Hepatocyte (in vitro differentiated cells): ENCODE results near the gene CAB39.

Experiments used
- CTCF ChIP-seq: fragments of 200-600 bp; sonication (generic); IDR thresholded peaks from 2 replicates; pipeline ENCODE4 v1.5.1; 2016; ENCODE audit warnings: antibody characterized with exemption, mild to moderate bottlenecking; ENCODE audit not compliant: poor library complexity
- EZH2 ChIP-seq: fragments of 200-600 bp; sonication (generic); IDR thresholded peaks from 2 replicates; pipeline ENCODE4 v1.6.1; 2016; ENCODE audit warnings: antibody characterized with exemption, mild to moderate bottlenecking, borderline replicate concordance
- EZH2phosphoT487 ChIP-seq: fragments of 200-600 bp; sonication (generic); IDR thresholded peaks from one replicate; pipeline ENCODE4 v1.6.1; 2018; ENCODE audit warnings: antibody characterized with exemption, mild to moderate bottlenecking, low read depth, moderate library complexity; ENCODE audit not compliant: unreplicated experiment, severe bottlenecking

- TF ChIP-seq CTCF (no peak), EZH2phosphoT487 (no peak), EZH2 (no peak)
Observed at GRCh38 chr2:230823264-230823964, 110.8 kb downstream of the CAB39 start.
